ENCODE results near the gene TRAPPC11.
"Not testable (repeated sequence)": the region's sequence is repeated elsewhere in the genome, so short reads cannot be mapped to it uniquely, and the experiment has no call there.

TRAPPC11 gene

GRCh38 chr4:183722731-183723560 lies 63.9 kb downstream of the TRAPPC11 start:
- DNase-seq = no peak

GRCh38 chr4:183723561-183724228 lies 64.6 kb downstream of the TRAPPC11 start:
- DNase-seq = no peak

GRCh38 chr4:183725585-183725984 lies 66.5 kb downstream of the TRAPPC11 start:
- DNase-seq = not testable (repeated sequence)

GRCh38 chr4:183727482-183727881 lies 68.4 kb downstream of the TRAPPC11 start:
- DNase-seq = no peak

- no peak for DNase-seq
Observed at GRCh38 chr4:183728223-183729068, 69.4 kb downstream of the TRAPPC11 start.

- DNase-seq = no peak
Observed at GRCh38 chr4:183729069-183729406, 69.9 kb downstream of the TRAPPC11 start.

GRCh38 chr4:183729430-183730328 lies 70.6 kb downstream of the TRAPPC11 start:
- DNase-seq = no peak

- no peak for DNase-seq
Observed at GRCh38 chr4:183732296-183732695, 73.2 kb downstream of the TRAPPC11 start.

- no peak for DNase-seq
Observed at GRCh38 chr4:183733181-183733580, 74.1 kb downstream of the TRAPPC11 start.

- DNase-seq = no peak
Observed at GRCh38 chr4:183738081-183738673, 79.1 kb downstream of the TRAPPC11 start.

- DNase-seq = no peak
Observed at GRCh38 chr4:183738961-183739360, 79.9 kb downstream of the TRAPPC11 start.

- DNase-seq = no peak
Observed at GRCh38 chr4:183746305-183747229, 87.5 kb downstream of the TRAPPC11 start.

GRCh38 chr4:183747380-183747779 lies 88.3 kb downstream of the TRAPPC11 start:
- DNase-seq = no peak

- DNase-seq = no peak
Observed at GRCh38 chr4:183747931-183748670, 89.0 kb downstream of the TRAPPC11 start.

- no peak for DNase-seq
Observed at GRCh38 chr4:183751106-183751505, 92.0 kb downstream of the TRAPPC11 start.

- DNase-seq = no peak
Observed at GRCh38 chr4:183755596-183755995, 96.5 kb downstream of the TRAPPC11 start.

GRCh38 chr4:183757060-183757459 lies 98.0 kb downstream of the TRAPPC11 start:
- DNase-seq = no peak

GRCh38 chr4:183758061-183758757 lies 99.1 kb downstream of the TRAPPC11 start:
- no peak for DNase-seq

- DNase-seq = no peak
Observed at GRCh38 chr4:183758758-183759447, 99.8 kb downstream of the TRAPPC11 start.
